BLaER1 (cell line): ENCODE results near the gene NECAB3.

Source experiments
- H3K27ac ChIP-seq: shearing (Covaris generic); formaldehyde crosslinking; 2 replicates; pipeline ENCODE4 v1.8.1; 2022
- H3K27me3 ChIP-seq: shearing (Covaris generic); formaldehyde crosslinking; 2 replicates; pipeline ENCODE4 v1.8.1; 2022
- H3K36me3 ChIP-seq: shearing (Covaris generic); formaldehyde crosslinking; 2 replicates; pipeline ENCODE4 v1.8.1; 2022
- H3K4me1 ChIP-seq: shearing (Covaris generic); formaldehyde crosslinking; 2 replicates; pipeline ENCODE4 v1.8.1; 2022
- H3K4me2 ChIP-seq: shearing (Covaris generic); formaldehyde crosslinking; 2 replicates; pipeline ENCODE4 v1.8.1; 2022
- H3K4me3 ChIP-seq: shearing (Covaris generic); formaldehyde crosslinking; 2 replicates; pipeline ENCODE4 v1.8.1; 2022
- H3K9ac ChIP-seq: shearing (Covaris generic); formaldehyde crosslinking; 2 replicates; pipeline ENCODE4 v1.8.1; 2022
- H3K9me3 ChIP-seq: shearing (Covaris generic); formaldehyde crosslinking; 2 replicates; pipeline ENCODE4 v1.8.1; 2022
- H4K20me1 ChIP-seq: shearing (Covaris generic); formaldehyde crosslinking; 2 replicates; pipeline ENCODE4 v1.8.1; 2022
- Cebpa-rat ChIP-seq: shearing (Covaris generic); IDR thresholded peaks from 2 replicates; pipeline ENCODE4 v1.8.1; 2022

The NECAB3 gene

DNA sequence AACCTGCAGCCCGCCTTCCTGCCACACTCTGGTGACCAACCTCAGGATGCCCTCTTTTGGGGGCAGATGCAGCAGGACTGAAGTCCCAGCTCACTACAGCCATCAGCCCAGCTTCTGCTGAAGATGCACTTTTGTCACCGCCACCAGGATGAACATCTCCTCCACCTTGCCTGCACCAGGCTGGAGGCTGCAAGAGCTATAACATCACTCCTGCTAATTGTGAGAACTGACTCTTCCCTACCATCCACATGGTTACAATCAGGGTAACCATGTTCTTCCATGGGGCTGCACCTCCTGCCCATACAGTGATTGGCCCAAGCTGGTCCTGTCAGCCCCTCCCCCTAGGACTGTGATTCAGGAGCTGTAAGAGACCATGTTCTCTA, 9.5 kb downstream of the NECAB3 start:
- H4K20me1 ChIP-seq, result peaks cover 39% of the 10 kb centered on the region
- H3K27me3 ChIP-seq, result no peaks in the 10 kb centered on the region
- no peak overlapping the region for H3K9ac ChIP-seq
- peaks cover 81% of the 10 kb centered on the region for H3K4me1 ChIP-seq
- H3K27ac ChIP-seq, result peak overlapping the region; percentile 67; the same call in 1 of the 2 replicates
- H3K4me3 ChIP-seq, result no peak overlapping the region
- H3K36me3 ChIP-seq, result peaks cover 15% of the 10 kb centered on the region
- no peaks in the 10 kb centered on the region for H3K9me3 ChIP-seq
- H3K4me2 ChIP-seq, result peak overlapping the region; percentile 99
- no peak for TF ChIP-seq Cebpa-rat

DNA sequence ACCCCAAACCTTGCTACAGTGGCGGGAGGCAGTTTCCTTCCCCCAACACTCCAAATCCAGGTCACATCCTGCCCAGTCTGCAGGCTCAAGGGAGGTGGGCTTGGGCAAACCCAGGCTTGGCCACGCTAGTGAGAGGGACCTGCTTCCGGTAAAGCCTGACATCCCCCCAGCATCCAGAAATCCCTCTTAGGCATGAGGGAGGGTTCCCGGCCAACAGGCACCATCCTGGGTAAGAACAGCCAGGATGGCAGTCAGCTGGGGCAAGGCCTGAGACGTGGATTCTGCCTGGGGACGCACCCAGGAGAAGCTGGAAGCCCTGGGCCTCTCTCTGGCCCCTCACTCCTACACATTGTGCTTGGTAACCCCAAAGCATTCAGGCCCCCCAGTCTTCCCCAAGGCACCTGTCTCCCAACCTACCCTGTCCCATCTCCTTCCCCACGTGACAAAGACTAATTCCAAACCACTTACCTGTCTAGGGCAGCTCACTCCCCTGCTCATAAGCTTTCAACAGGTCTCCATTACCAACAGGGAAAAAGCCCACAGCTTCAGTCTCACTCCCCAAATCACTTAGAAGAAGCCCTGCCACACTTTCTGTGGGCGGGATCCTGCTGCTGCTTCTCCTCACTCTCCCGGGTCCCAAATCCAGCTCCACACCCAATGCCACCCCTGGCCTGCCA, 10.0 kb downstream of the NECAB3 start:
- Histone ChIP-seq H3K27ac (peak overlapping the region; percentile 67), H3K9ac (peak overlapping the region; percentile 77), H3K36me3 (peaks cover 20% of the 10 kb centered on the region), H3K4me2 (peak overlapping the region; percentile 99), H3K4me1 (peaks cover 77% of the 10 kb centered on the region), H3K4me3 (peak overlapping the region; percentile 72), H3K27me3 (no peaks in the 10 kb centered on the region), H3K9me3 (no peaks in the 10 kb centered on the region), H4K20me1 (peaks cover 39% of the 10 kb centered on the region)
- TF ChIP-seq Cebpa-rat, result no peak

DNA sequence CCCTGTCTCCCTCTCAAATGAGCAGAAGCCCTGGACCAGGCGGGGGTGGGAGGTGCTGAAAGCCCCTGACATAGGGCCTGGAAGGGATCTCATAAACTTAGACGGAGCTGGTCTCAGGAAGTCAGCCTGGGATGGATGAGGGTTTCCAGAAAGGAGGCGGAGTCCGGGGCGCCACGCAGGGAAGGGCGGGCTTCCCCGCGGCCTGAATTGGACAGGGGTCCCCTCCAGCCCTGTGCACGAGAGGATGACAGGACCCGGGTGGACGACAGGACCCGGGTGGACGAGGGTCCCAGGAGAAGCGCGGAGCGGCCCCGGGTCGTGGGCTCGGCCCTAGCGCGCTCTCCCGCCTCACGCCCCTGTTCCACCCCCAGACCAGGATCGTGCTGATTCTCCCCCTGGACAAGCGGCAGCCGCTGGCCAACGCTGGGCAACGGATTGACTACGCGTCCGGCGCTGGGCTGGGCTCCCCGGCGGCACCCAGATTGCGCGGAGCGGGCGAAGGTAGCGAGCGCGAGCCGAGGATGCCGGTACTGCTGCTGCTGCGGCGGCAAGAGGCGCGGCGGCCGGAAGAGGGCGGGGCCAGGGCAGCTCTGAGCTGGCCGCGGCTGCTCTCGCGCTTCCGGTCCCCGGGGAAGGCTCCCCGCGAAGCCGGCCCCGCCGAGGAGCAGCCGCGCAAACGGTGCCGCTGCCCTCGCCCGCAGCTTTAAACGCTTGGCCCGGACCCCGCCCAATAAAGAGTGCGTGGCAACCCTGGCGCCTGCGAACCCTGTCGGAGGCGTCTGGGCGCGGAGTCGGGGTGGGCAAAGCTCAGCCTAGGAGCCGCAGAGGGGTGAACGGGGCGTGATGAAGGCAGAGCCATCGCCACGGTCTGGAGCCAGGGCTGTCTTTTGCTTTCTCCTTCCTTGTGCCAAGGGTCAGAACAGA, 10.8 kb downstream of the NECAB3 start:
- Histone ChIP-seq H3K36me3 (peaks cover 21% of the 10 kb centered on the region), H3K4me3 (peak overlapping the region; percentile 72), H3K4me1 (peaks cover 69% of the 10 kb centered on the region), H3K4me2 (peak overlapping the region; percentile 99), H4K20me1 (peaks cover 35% of the 10 kb centered on the region), H3K9me3 (no peaks in the 10 kb centered on the region), H3K27ac (peak overlapping the region; percentile 67), H3K9ac (peak overlapping the region; percentile 77), H3K27me3 (no peaks in the 10 kb centered on the region)
- no peak for TF ChIP-seq Cebpa-rat

DNA sequence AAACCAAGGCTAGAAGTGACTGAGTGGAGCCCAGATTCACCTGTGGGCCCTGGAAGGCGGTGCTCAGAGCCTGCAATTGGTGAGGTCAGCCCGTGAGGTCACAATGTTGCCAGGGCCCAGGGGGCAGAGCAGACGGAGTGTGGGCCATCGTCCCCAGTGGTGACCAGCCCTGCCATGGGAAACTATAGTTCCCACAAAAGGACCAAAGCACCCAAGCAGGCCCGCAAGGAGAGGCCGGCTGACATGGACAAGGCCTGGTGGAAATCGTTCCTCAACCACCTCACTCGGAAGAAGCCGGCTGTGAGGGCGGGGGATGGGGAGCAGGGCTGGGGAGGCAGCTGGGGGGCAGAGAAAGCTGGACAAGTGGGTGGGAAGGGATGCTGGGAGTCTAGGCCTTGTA, 12.1 kb downstream of the NECAB3 start, which contains the start of gene C20orf144:
Gene C20orf144 (plus strand): TSS at position 156 of the 400 bp plus-strand sequence. CDS start 19 bp downstream, at position 175.
- H4K20me1 ChIP-seq, result peaks cover 30% of the 10 kb centered on the region; the same call in 1 of the 2 replicates
- H3K27me3 ChIP-seq, result no peaks in the 10 kb centered on the region
- peak within 1 kb of the TSS; percentile 67 for H3K27ac ChIP-seq
- peak within 1 kb of the TSS; percentile 77 for H3K9ac ChIP-seq
- H3K4me2 ChIP-seq, result peak within 1 kb of the TSS; percentile 99
- H3K9me3 ChIP-seq, result no peaks in the 10 kb centered on the region
- peaks cover 57% of the 10 kb centered on the region for H3K4me1 ChIP-seq
- peak within 1 kb of the TSS; percentile 72 for H3K4me3 ChIP-seq
- peaks cover 32% of the 10 kb centered on the region for H3K36me3 ChIP-seq
- no peak for TF ChIP-seq Cebpa-rat

DNA sequence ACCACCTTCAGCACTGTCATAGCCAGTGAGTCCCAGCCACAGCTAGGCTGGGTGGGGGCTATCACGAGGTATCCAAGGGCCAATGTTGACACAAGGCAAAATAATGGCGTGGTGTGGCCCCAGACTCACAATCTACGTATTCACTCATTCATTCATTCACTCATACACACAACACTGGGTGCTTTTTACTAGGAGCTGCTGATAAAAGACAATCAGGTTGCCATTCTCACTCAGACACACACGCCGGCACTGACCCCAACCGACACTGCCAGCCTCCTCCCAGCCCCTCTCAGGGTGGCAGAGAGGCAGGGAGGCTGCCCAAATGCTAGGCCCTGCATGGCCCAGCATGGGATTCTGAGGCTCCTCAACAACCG, 13.6 kb downstream of the NECAB3 start:
- no peak for TF ChIP-seq Cebpa-rat
- Histone ChIP-seq H3K36me3 (peaks cover 38% of the 10 kb centered on the region), H4K20me1 (peaks cover 30% of the 10 kb centered on the region; the same call in 1 of the 2 replicates), H3K9me3 (no peaks in the 10 kb centered on the region), H3K9ac (no peak overlapping the region), H3K4me2 (peak overlapping the region; percentile 15; the same call in 1 of the 2 replicates), H3K4me1 (peaks cover 42% of the 10 kb centered on the region), H3K27me3 (no peaks in the 10 kb centered on the region), H3K27ac (peak overlapping the region; percentile 37; the same call in 1 of the 2 replicates), H3K4me3 (no peak overlapping the region)

DNA sequence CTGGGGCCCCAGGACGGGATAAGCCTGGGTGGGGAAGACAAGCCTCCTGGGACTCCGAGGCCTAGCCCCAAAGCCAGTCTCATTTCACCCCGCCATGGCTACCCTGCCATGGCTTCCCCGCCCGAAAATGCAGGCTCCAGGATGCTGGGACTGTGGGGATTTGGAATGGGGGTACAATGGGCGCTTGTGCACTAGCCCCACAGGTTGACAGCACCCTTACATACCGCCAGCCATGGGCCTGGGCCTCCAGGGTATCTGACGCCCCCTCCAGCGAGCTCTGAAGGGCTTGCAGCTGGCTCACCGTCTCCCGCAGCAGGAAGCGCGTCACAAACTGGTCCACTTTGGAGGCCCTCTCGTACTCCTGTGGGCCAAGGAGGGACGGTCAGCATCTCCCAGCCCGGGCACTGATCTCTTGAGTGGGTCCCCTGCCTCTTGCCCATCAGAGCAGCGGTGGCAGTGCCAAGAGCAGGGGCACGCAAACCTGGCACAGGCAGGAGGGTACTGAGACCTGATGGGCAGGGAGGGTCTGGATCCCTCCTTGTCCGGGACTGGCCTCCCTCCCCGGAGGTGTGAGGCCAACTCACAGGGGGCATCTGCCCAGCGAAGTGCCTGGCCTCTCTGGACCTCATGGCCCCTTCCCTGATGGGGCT, 14.1 kb downstream of the NECAB3 start:
- Histone ChIP-seq H3K27ac (peak overlapping the region; percentile 37; the same call in 1 of the 2 replicates), H3K4me3 (no peak overlapping the region), H3K36me3 (peaks cover 38% of the 10 kb centered on the region), H3K4me2 (peak overlapping the region; percentile 15), H3K9me3 (no peaks in the 10 kb centered on the region), H4K20me1 (peaks cover 30% of the 10 kb centered on the region; the same call in 1 of the 2 replicates), H3K27me3 (no peaks in the 10 kb centered on the region), H3K4me1 (peaks cover 36% of the 10 kb centered on the region), H3K9ac (no peak overlapping the region)
- no peak for TF ChIP-seq Cebpa-rat

DNA sequence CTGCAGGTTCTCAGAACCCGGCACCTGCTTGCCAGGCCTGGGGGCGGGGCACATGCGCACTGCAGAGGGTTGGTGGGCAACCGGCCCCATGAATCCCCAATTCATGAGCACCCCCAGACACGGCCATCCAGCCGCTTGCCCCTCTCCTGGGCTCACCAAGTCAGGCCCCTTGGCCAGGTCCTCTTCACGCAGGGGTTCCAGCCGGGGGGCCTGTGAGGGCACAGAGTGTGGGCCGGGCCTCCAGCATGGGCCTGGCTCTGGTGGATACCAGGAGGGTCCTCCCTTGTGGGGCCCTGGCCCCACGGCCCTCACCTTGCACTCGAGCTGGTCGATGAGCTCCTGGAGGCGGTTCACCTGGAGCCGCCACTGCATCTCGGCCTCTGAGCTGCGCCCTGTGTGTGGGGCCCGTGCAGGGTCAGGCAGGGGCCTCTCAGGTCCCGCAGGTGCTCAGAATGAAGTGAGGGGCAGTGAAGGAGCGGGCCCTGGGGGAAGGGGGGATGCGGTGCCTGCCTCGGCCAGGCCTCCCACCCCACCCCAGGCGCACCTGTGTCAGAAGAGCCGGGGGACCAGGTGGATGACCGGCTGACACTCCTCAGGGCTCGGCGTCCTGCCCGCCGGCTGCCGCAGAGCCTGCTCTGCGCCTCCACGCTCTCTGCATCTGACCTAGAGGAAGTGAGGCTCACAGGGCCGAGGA, 14.7 kb downstream of the NECAB3 start:
- H3K27ac ChIP-seq, result peak overlapping the region; percentile 37; the same call in 1 of the 2 replicates
- H3K4me3 ChIP-seq, result no peak overlapping the region
- H3K36me3 ChIP-seq, result peaks cover 38% of the 10 kb centered on the region
- H4K20me1 ChIP-seq, result peaks cover 30% of the 10 kb centered on the region; the same call in 1 of the 2 replicates
- TF ChIP-seq Cebpa-rat, result no peak
- no peak overlapping the region for H3K9ac ChIP-seq
- H3K27me3 ChIP-seq, result no peaks in the 10 kb centered on the region
- H3K9me3 ChIP-seq, result no peaks in the 10 kb centered on the region
- peaks cover 30% of the 10 kb centered on the region for H3K4me1 ChIP-seq
- H3K4me2 ChIP-seq, result peak overlapping the region; percentile 15; the same call in 1 of the 2 replicates

DNA sequence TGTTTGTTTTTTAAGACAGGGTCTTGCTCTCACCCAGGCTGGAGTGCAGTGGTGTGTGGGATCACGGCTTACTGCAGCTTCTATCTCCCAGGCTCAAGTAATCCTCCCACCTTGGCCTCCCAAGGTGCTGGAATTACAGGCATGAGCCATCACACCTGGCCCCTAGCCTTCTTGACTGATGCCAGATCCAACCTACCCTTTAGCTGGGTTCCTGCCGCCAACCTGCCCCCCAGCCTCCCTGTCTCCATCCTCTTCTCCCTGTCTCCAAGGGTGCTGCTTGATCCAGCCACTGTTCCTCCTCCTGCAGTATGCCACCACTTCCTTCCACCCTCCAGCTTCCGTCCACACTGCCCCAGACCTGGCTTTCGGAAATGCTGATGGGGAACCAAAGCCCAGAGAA, 15.3 kb downstream of the NECAB3 start:
- Histone ChIP-seq H3K27me3 (no peaks in the 10 kb centered on the region), H3K36me3 (peaks cover 38% of the 10 kb centered on the region), H3K27ac (no peak overlapping the region), H3K4me3 (no peak overlapping the region), H3K9ac (no peak overlapping the region), H3K4me2 (no peak overlapping the region), H3K4me1 (peaks cover 24% of the 10 kb centered on the region), H3K9me3 (no peaks in the 10 kb centered on the region), H4K20me1 (peaks cover 30% of the 10 kb centered on the region; the same call in 1 of the 2 replicates)
- TF ChIP-seq Cebpa-rat, result no peak

DNA sequence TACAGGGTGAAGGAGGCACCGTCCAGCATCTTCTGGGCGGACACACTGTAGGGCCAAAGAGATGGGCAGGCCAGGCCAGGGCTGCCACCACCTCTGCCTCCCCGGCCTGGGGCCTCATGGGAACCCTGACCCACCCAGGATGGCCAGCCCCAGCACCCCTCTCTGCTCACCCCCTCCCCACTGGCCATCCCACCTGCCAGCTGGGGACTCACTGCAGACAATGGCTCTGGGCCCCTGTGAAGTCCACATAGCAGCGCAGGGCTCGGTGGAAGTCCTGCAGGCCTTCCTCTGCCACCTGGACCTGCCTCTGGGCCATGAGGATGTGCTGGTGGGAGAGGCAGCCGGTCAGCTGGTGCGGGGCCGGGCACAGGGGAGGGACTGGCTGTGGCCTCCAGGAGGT, 15.7 kb downstream of the NECAB3 start:
- peaks cover 22% of the 10 kb centered on the region for H3K4me1 ChIP-seq
- no peak overlapping the region for H3K9ac ChIP-seq
- H3K27me3 ChIP-seq, result no peaks in the 10 kb centered on the region
- H3K4me3 ChIP-seq, result no peak overlapping the region
- no peak overlapping the region for H3K4me2 ChIP-seq
- no peaks in the 10 kb centered on the region for H3K9me3 ChIP-seq
- no peak for TF ChIP-seq Cebpa-rat
- H4K20me1 ChIP-seq, result peaks cover 30% of the 10 kb centered on the region; the same call in 1 of the 2 replicates
- peaks cover 38% of the 10 kb centered on the region for H3K36me3 ChIP-seq
- H3K27ac ChIP-seq, result no peak overlapping the region
